ENCODE results near the gene UBE2E1.

The UBE2E1 gene

GRCh38 chr3:23889950-23890349 is 84.2 kb downstream of the UBE2E1 start:
- DNase-seq (ENCODE audit: low read depth) = no peak
- TF ChIP-seq, protein P1, sequence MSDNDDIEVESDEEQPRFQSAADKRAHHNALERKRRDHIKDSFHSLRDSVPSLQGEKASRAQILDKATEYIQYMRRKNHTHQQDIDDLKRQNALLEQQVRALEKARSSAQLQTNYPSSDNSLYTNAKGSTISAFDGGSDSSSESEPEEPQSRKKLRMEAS (IDR thresholded peaks at IDR 0.05; ENCODE audit: low read depth, low read length) = no peak
- TF ChIP-seq CTCF (IDR thresholded peaks at IDR 0.05; ENCODE audit: low read depth, low read length) = no peak
- TF ChIP-seq POLR2A (IDR thresholded peaks at IDR 0.05; ENCODE audit: extremely low read depth, insufficient read length) = no peak
- TF ChIP-seq MYC (IDR thresholded peaks at IDR 0.05; ENCODE audit: low read depth, low read length) = no peak
- no peak overlapping the region for H3K4me3 ChIP-seq (ENCODE audit: low read depth, low read length)

- no peak overlapping the region for H3K4me3 ChIP-seq (ENCODE audit: low read depth, low read length)
Observed at GRCh38 chr3:23894254-23895061, 88.7 kb downstream of the UBE2E1 start.

DNA sequence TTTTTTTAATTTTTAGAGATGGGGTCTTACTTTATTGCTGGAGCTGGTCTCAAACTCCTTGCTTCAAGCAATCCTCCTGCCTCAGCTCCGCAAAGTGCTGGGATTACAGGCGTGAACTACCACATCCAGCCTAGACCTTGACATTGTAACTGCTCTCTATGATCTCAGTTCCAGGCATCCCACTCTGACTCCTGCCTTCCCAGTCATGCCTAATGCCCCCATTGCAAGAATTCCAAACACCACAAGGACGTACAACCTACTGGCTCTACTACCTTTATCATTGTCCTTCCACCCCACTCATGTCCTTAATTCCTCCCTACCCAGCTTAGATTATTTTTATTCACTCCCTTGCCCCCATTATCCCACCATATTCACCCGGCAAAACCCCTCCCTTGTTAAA is 89.4 kb downstream of the UBE2E1 start:
- no peak overlapping the region for H3K4me3 ChIP-seq (ENCODE audit: low read depth, low read length)
- TF ChIP-seq CTCF (IDR thresholded peaks at IDR 0.05; ENCODE audit: low read depth, low read length) (no peak), MYC (IDR thresholded peaks at IDR 0.05; ENCODE audit: low read depth, low read length) (no peak), POLR2A (IDR thresholded peaks at IDR 0.05; ENCODE audit: extremely low read depth, insufficient read length) (no peak)
- TF ChIP-seq, protein P1 (IDR thresholded peaks at IDR 0.05; ENCODE audit: low read depth, low read length) = no peak

More at GRCh38 chr3:23894254-23895061, 88.7 kb downstream of the UBE2E1 start:
- peak; percentile 32 for DNase-seq (ENCODE audit: low read depth)
- TF ChIP-seq CTCF (IDR thresholded peaks at IDR 0.05; ENCODE audit: low read depth, low read length) (no peak), MYC (IDR thresholded peaks at IDR 0.05; ENCODE audit: low read depth, low read length) (no peak), POLR2A (IDR thresholded peaks at IDR 0.05; ENCODE audit: extremely low read depth, insufficient read length) (no peak)
- TF ChIP-seq, protein P1 (IDR thresholded peaks at IDR 0.05; ENCODE audit: low read depth, low read length) = no peak

DNA sequence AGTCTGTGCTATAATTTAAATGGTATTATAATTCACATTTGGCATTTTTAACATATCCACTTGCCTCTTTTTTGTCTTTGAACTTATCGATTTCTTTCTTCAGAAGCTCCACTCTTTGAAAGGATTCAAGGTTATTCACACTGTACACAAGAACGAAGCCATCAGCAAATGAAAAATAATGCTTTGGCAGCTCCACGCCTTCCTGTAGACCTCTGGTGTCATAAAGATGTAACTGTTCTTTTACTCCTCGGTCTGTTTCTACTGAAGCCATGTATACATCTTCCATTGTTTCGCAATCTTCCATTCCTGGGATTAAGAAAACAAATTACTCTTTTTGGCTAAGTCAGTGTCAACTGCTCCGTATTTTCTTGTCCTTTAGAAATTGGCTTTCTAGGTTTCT is 95.0 kb downstream of the UBE2E1 start:
- DNase-seq (ENCODE audit: low read depth) = no peak
- TF ChIP-seq POLR2A (IDR thresholded peaks at IDR 0.05; ENCODE audit: extremely low read depth, insufficient read length) (no peak), CTCF (IDR thresholded peaks at IDR 0.05; ENCODE audit: low read depth, low read length) (no peak), MYC (IDR thresholded peaks at IDR 0.05; ENCODE audit: low read depth, low read length) (no peak)
- TF ChIP-seq, protein P1 (IDR thresholded peaks at IDR 0.05; ENCODE audit: low read depth, low read length) = no peak
- H3K4me3 ChIP-seq (ENCODE audit: low read depth, low read length) = no peak overlapping the region

More for the DNA sequence above, 89.4 kb downstream of the UBE2E1 start:
- no peak for DNase-seq (ENCODE audit: low read depth)

- TF ChIP-seq MYC (IDR thresholded peaks at IDR 0.05; ENCODE audit: low read depth, low read length) = no peak
- TF ChIP-seq CTCF (IDR thresholded peaks at IDR 0.05; ENCODE audit: low read depth, low read length) = no peak
- no peak for TF ChIP-seq POLR2A (IDR thresholded peaks at IDR 0.05; ENCODE audit: extremely low read depth, insufficient read length)
- TF ChIP-seq, protein P1 (IDR thresholded peaks at IDR 0.05; ENCODE audit: low read depth, low read length) = no peak
- no peak for DNase-seq (ENCODE audit: low read depth)
- H3K4me3 ChIP-seq (ENCODE audit: low read depth, low read length) = no peak overlapping the region
Observed at GRCh38 chr3:23904545-23904944, 98.8 kb downstream of the UBE2E1 start.

Data from NB4 (cell line).